ENCODE results near the gene HTR4. TPM values are rescaled to one million over a fixed set of nuclear protein-coding genes. Genes with fewer than 3 reads are reported as not detected.

HTR4 gene
- total RNA-seq, 4 donors from 2014 or later: not detected

- TF ChIP-seq CTCF (IDR thresholded peaks at IDR 0.05; ENCODE audit: low read depth): no peak
Measured at GRCh38 chr5:148491793-148492184, 162.5 kb downstream of the HTR4 start.

- TF ChIP-seq CTCF (IDR thresholded peaks at IDR 0.05; ENCODE audit: low read depth): no peak
Measured at GRCh38 chr5:148491015-148491792, 163.1 kb downstream of the HTR4 start.

- no peak for TF ChIP-seq CTCF (IDR thresholded peaks at IDR 0.05; ENCODE audit: low read depth)
Measured at GRCh38 chr5:148488757-148489156, 165.6 kb downstream of the HTR4 start.

- TF ChIP-seq CTCF (IDR thresholded peaks at IDR 0.05; ENCODE audit: low read depth): no peak
Measured at GRCh38 chr5:148486456-148486855, 167.9 kb downstream of the HTR4 start.

GRCh38 chr5:148484651-148485050, 169.7 kb downstream of the HTR4 start:
- no peak for TF ChIP-seq CTCF (IDR thresholded peaks at IDR 0.05; ENCODE audit: low read depth)

GRCh38 chr5:148483750-148484149, 170.6 kb downstream of the HTR4 start:
- TF ChIP-seq CTCF (IDR thresholded peaks at IDR 0.05; ENCODE audit: low read depth): no peak

GRCh38 chr5:148482697-148483462, 171.4 kb downstream of the HTR4 start:
- no peak for TF ChIP-seq CTCF (IDR thresholded peaks at IDR 0.05; ENCODE audit: low read depth)

Data from subcutaneous adipose tissue (tissue), 4 donors.